Esophagus (tissue), 2 donors: ENCODE results near the gene TRIML2. TPM values are rescaled to one million over a fixed set of nuclear protein-coding genes. Genes with fewer than 3 reads are reported as not detected.

Experiments
- H3K27ac ChIP-seq, 2 donors: one replicate each; pipeline ENCODE4 v1.5.1; 2013; ENCODE audit warnings: low read depth in 2 of 2, mild to moderate bottlenecking in 2 of 2, inconsistent platforms in 1 of 2, low read length in 1 of 2, moderate library complexity in 1 of 2
- H3K27me3 ChIP-seq, 2 donors: one replicate each; pipeline ENCODE4 v1.6.1; 2013; ENCODE audit warnings: low read length in 2 of 2, control low read depth in 1 of 2, mild to moderate bottlenecking in 1 of 2; ENCODE audit not compliant: insufficient read depth in 2 of 2, control insufficient read depth in 1 of 2
- H3K36me3 ChIP-seq, 2 donors: one replicate each; pipeline ENCODE4 v1.6.1; 2013; ENCODE audit warnings: low read length in 1 of 2; ENCODE audit not compliant: control insufficient read depth in 2 of 2, insufficient read depth in 2 of 2
- H3K4me1 ChIP-seq, 2 donors: one replicate each; pipeline ENCODE4 v1.6.1; 2013; ENCODE audit warnings: low read length in 1 of 2; ENCODE audit not compliant: control insufficient read depth in 2 of 2, insufficient read depth in 2 of 2
- H3K4me3 ChIP-seq, 2 donors: one replicate each; pipeline ENCODE4 v1.5.1; 2013; ENCODE audit warnings: low read length in 2 of 2, mild to moderate bottlenecking in 2 of 2, low read depth in 1 of 2, moderate library complexity in 1 of 2
- H3K9me3 ChIP-seq, 2 donors: one replicate each; pipeline ENCODE4 v1.6.1; 2013; ENCODE audit warnings: mild to moderate bottlenecking in 2 of 2, low read depth in 1 of 2, low read length in 1 of 2, moderate library complexity in 1 of 2; ENCODE audit not compliant: control insufficient read depth in 2 of 2, insufficient read depth in 1 of 2
- WGBS, 2 donors: extraction: QIAGEN DNeasy Blood & Tissue Kit; methylation state at CpG; one replicate each; pipeline ENCODE4 v1.1.7; 2013; 5-methylcytosine and 5-hydroxymethylcytosine counted together
- polyA plus RNA-seq, 2 donors: library from polyadenylated mRNA; stranded (reverse); fragments of 200-250 nt; gene quantifications; one replicate each; pipeline ENCODE4 v1.2.3, GENCODE V29; 2013
- donor health status: healthy with polysubstance abuse.
- donor health status: Bipolar disorder and iron deficiency.

Gene TRIML2
- polyA plus RNA-seq, 2 donors, result not detected

GRCh38 chr4:188139141-188139540 is 29.7 kb upstream of the TRIML2 start, which contains the start of gene TRIML1:
TSS of gene TRIML1 (plus strand) at chr4:188139441. CDS start at chr4:188139559, 118 bp downstream.
- Histone ChIP-seq H3K4me3 (no peak within 1 kb of the TSS), H3K4me1 (no peaks in the 10 kb centered on the region), H3K9me3 (peaks cover 0 to 6% of the 10 kb centered on the region in 2 donors), H3K27me3 (no peaks in the 10 kb centered on the region), H3K27ac (no peak within 1 kb of the TSS), H3K36me3 (no peaks in the 10 kb centered on the region)
- WGBS, 2 donors, result 83 to 90% methylated on average over 3 of the region's 3 CpGs

DNA sequence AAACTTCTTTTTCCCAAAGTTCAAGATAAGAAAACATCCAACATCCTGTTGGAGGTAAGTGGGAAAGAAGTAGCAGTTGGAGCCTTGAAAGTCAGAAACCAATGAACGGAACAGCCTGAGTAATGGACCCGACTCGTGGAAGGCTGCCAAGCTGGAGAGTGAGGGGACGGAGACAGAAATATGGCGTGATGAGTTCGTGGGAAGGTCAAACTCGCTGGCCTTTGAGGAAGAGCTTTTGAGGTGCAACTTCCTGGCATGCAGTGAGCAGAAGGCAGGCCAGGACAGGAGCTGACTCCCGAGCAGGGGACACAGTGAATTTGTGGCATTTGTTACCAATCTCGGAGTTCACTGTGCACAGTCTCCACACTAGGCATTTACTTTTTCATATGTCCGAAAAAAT is 28.8 kb upstream of the TRIML2 start:
- Histone ChIP-seq H3K36me3 (no peaks in the 10 kb centered on the region), H3K4me3 (no peak overlapping the region), H3K27me3 (no peaks in the 10 kb centered on the region), H3K9me3 (peaks cover 0 to 6% of the 10 kb centered on the region in 2 donors), H3K27ac (no peak overlapping the region), H3K4me1 (no peaks in the 10 kb centered on the region)
- 63 to 72% methylated on average over 10 of the region's 10 CpGs for WGBS, 2 donors

- 75 to 94% methylated on average over 5 of the region's 5 CpGs for WGBS, 2 donors
- Histone ChIP-seq H3K27me3 (no peaks in the 10 kb centered on the region), H3K4me1 (no peaks in the 10 kb centered on the region), H3K36me3 (no peaks in the 10 kb centered on the region), H3K27ac (no peak overlapping the region), H3K4me3 (no peak overlapping the region), H3K9me3 (no peaks in the 10 kb centered on the region)
These were observed 22.8 kb upstream of the TRIML2 start for GRCh38 chr4:188132232-188132631.

DNA sequence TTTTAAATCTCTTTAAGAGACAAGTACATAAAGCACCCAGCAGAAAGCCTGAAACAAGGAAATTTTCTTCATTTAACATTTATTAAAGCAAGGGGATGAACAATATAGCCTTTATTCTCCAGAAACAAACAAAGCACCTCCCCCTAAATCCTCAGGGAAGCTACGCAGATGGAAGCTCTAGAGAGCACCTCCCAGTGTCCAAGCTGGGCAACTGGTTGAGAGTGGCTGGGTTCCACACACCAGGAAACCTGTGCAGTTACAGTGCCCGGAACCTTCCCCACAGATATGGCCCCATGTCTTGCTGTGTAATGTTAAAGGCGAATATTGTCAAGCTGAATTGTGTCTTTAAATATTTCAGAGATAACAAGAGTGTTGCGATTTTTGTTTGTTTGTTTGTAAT is 21.0 kb upstream of the TRIML2 start:
- no peaks in the 10 kb centered on the region for H3K9me3 ChIP-seq
- no peak overlapping the region for H3K4me3 ChIP-seq
- H3K36me3 ChIP-seq, result no peaks in the 10 kb centered on the region
- no peaks in the 10 kb centered on the region for H3K4me1 ChIP-seq
- no peaks in the 10 kb centered on the region for H3K27me3 ChIP-seq
- WGBS, 2 donors, result 89 to 90% methylated on average over 4 of the region's 4 CpGs
- no peak overlapping the region for H3K27ac ChIP-seq

- H3K4me3 ChIP-seq, result no peak overlapping the region
- no peaks in the 10 kb centered on the region for H3K9me3 ChIP-seq
- H3K27me3 ChIP-seq, result no peaks in the 10 kb centered on the region
- H3K36me3 ChIP-seq, result no peaks in the 10 kb centered on the region
- WGBS, 2 donors, result 38 to 57% methylated on average over 5 of the region's 5 CpGs
- H3K4me1 ChIP-seq, result no peaks in the 10 kb centered on the region
- H3K27ac ChIP-seq, result no peak overlapping the region
These were observed 17.9 kb upstream of the TRIML2 start for GRCh38 chr4:188127214-188127874.

- no peak overlapping the region for H3K4me3 ChIP-seq
- H3K4me1 ChIP-seq, result no peaks in the 10 kb centered on the region
- H3K27ac ChIP-seq, result no peak overlapping the region
- 55 to 68% methylated on average over 13 of the region's 13 CpGs for WGBS, 2 donors
- no peaks in the 10 kb centered on the region for H3K9me3 ChIP-seq
- H3K36me3 ChIP-seq, result no peaks in the 10 kb centered on the region
- no peaks in the 10 kb centered on the region for H3K27me3 ChIP-seq
These were observed 12.1 kb upstream of the TRIML2 start for GRCh38 chr4:188121530-188121929.

GRCh38 chr4:188117631-188118324 is 8.4 kb upstream of the TRIML2 start:
- Histone ChIP-seq H3K36me3 (no peaks in the 10 kb centered on the region), H3K9me3 (no peaks in the 10 kb centered on the region), H3K27ac (no peak overlapping the region), H3K4me3 (no peak overlapping the region), H3K4me1 (no peaks in the 10 kb centered on the region), H3K27me3 (no peaks in the 10 kb centered on the region)
- WGBS, 2 donors, result 75 to 80% methylated on average over 16 of the region's 16 CpGs

GRCh38 chr4:188113156-188113555 is 3.8 kb upstream of the TRIML2 start:
- H3K4me1 ChIP-seq, result no peaks in the 10 kb centered on the region
- H3K36me3 ChIP-seq, result no peaks in the 10 kb centered on the region
- no peak overlapping the region for H3K27ac ChIP-seq
- no peaks in the 10 kb centered on the region for H3K27me3 ChIP-seq
- H3K4me3 ChIP-seq, result no peak overlapping the region
- WGBS, 2 donors, result 59 to 62% methylated on average over 9 of the region's 9 CpGs
- no peaks in the 10 kb centered on the region for H3K9me3 ChIP-seq

DNA sequence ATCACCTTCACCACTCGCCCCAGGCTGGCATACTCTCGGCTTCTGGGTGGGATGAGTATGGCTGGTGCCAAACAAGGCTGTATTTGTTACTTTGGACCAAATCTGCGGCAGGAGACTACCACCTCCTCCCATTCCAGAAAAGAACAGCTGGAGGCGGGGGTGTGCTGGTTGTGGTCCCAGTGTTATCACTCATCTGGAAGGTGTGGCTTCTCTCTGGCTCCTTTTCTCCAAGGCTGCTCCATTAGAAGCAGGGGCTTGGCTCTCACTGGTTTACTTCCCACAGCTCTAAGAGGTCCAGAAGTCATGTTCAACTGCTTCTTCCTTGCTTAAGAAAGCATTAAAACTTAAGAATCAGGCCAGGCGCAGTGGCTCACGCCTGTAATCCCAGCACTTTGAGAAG is 2.6 kb upstream of the TRIML2 start:
- Histone ChIP-seq H3K36me3 (no peaks in the 10 kb centered on the region), H3K27me3 (no peaks in the 10 kb centered on the region), H3K4me1 (no peaks in the 10 kb centered on the region), H3K27ac (no peak overlapping the region), H3K4me3 (no peak overlapping the region), H3K9me3 (no peaks in the 10 kb centered on the region)
- WGBS, 2 donors, result 71 to 83% methylated on average over 6 of the region's 6 CpGs
